T-cell (primary cell): ENCODE results near the gene AEBP2. TPM values are rescaled to one million over a fixed set of nuclear protein-coding genes. Genes with fewer than 3 reads are reported as not detected.
"Not testable (repeated sequence)": the region's sequence is repeated elsewhere in the genome, so short reads cannot be mapped to it uniquely, and the experiment has no call there.

Experiments used
- ATAC-seq, 4 experiments: fragments of 200-7000 bp in 3 of 4; fragments of 150-1000 bp in 1 of 4; cut with Tn5 transposase; replicated peaks in 1 of 4; 1 replicate in 3 of 4; 2 replicates in 1 of 4; pipeline ENCODE4 v1.10.0; 2021; ENCODE audit warnings: moderate library complexity in 3 of 4, mild to moderate bottlenecking in 2 of 4, moderate number of reproducible peaks in 1 of 4
- CTCF ChIA-PET, 2 donors: fragments of 300-600 bp; sonication (Branson Sonifier 250); formaldehyde crosslinking; loops; one replicate each; lab custom pipeline; 2022; ENCODE audit warnings: antibody characterized with exemption in 2 of 2; lab: Charles Lee
- POLR2A ChIA-PET, 2 donors: fragments of 300-600 bp; sonication (Branson Sonifier 250); formaldehyde crosslinking; loops; one replicate each; lab custom pipeline; 2022; ENCODE audit warnings: antibody characterized with exemption in 2 of 2; lab: Charles Lee
- DNase-seq, 35 experiments: peaks; one replicate each; pipeline versions ENCODE4 v3.0.0 to v3.0.0-alpha.2; 2013 to 2023
- H3K27ac ChIP-seq: one replicate; pipeline ENCODE4 v1.5.1; 2013; ENCODE audit warnings: low read length
- H3K27me3 ChIP-seq, 2 experiments: replicated peaks in 1 of 2; 1 replicate in 1 of 2; 2 replicates in 1 of 2; pipeline versions ENCODE4 v1.6.1 to v1.7.0; 2013; ENCODE audit warnings: low read length in 1 of 2, mixed read lengths in 1 of 2; ENCODE audit not compliant: control insufficient read depth in 2 of 2, insufficient read depth in 2 of 2; ENCODE audit errors: extremely low read depth in 1 of 2
- H3K36me3 ChIP-seq, 2 donors: 1 replicate in 1 of 2; 2 replicates in 1 of 2; pipeline versions ENCODE4 v1.6.1 to v1.7.0; 2013; ENCODE audit warnings: low read length in 1 of 2; ENCODE audit not compliant: control insufficient read depth in 2 of 2, insufficient read depth in 1 of 2; ENCODE audit errors: extremely low read depth in 1 of 2
- H3K4me1 ChIP-seq, 2 experiments: 1 replicate in 1 of 2; 2 replicates in 1 of 2; pipeline versions ENCODE4 v1.6.1 to v1.7.0; 2013; ENCODE audit warnings: low read length in 2 of 2, mixed read lengths in 1 of 2; ENCODE audit not compliant: insufficient read depth in 2 of 2, control insufficient read depth in 1 of 2; ENCODE audit errors: extremely low read depth in 1 of 2
- H3K4me3 ChIP-seq, 2 donors: 1 replicate in 1 of 2; 2 replicates in 1 of 2; pipeline versions ENCODE4 v1.5.1 to v1.7.0; 2013; ENCODE audit warnings: mild to moderate bottlenecking in 2 of 2, low read length in 1 of 2, moderate library complexity in 1 of 2; ENCODE audit not compliant: control insufficient read depth in 1 of 2; ENCODE audit errors: extremely low read depth in 1 of 2
- H3K9me3 ChIP-seq: 2 replicates; pipeline ENCODE4 v1.7.0; 2013
- H3K27ac Mint-ChIP-seq, 2 donors: one replicate each; pipeline ENCODE4 v1.8.0; 2020 to 2021; ENCODE audit warnings: mild to moderate bottlenecking in 2 of 2, mixed read lengths in 2 of 2
- H3K27me3 Mint-ChIP-seq, 2 donors: one replicate each; pipeline ENCODE4 v1.8.0; 2021 to 2022; ENCODE audit warnings: mixed read lengths in 2 of 2
- H3K36me3 Mint-ChIP-seq: one replicate; pipeline ENCODE4 v1.8.0; 2021; ENCODE audit warnings: mixed read lengths
- H3K4me1 Mint-ChIP-seq, 3 donors: one replicate each; pipeline ENCODE4 v1.8.0; 2020 to 2022; ENCODE audit warnings: mixed read lengths in 3 of 3, mild to moderate bottlenecking in 1 of 3
- H3K4me3 Mint-ChIP-seq, 3 donors: one replicate each; pipeline ENCODE4 v1.8.0; 2020 to 2022; ENCODE audit warnings: mild to moderate bottlenecking in 3 of 3, mixed read lengths in 3 of 3, moderate library complexity in 3 of 3
- H3K9me3 Mint-ChIP-seq, 3 donors: one replicate each; pipeline ENCODE4 v1.8.0; 2020 to 2022; ENCODE audit warnings: mixed read lengths in 3 of 3
- WGBS: methylation state at CpG from one replicate; pipeline ENCODE4 v1.1.5; 2013; ENCODE audit warnings: missing lambda C conversion rate; ENCODE audit not compliant: insufficient coverage; 5-methylcytosine and 5-hydroxymethylcytosine counted together
- total RNA-seq, 35 experiments: library from RNA in 6 of 35; stranded (reverse) in 6 of 35; fragments of 120-200 nt in 1 of 35; gene quantifications; one replicate each; pipeline versions ENCODE4 v1.2.1 to v1.2.4 and lab custom pipeline; 2013 to 2026

Gene AEBP2
- total RNA-seq, 5 donors from 2014 or later (not counting 1 experiment from before 2014, with no cell fraction given) = 43.4 to 71.5 (median 50.0) TPM

DNA sequence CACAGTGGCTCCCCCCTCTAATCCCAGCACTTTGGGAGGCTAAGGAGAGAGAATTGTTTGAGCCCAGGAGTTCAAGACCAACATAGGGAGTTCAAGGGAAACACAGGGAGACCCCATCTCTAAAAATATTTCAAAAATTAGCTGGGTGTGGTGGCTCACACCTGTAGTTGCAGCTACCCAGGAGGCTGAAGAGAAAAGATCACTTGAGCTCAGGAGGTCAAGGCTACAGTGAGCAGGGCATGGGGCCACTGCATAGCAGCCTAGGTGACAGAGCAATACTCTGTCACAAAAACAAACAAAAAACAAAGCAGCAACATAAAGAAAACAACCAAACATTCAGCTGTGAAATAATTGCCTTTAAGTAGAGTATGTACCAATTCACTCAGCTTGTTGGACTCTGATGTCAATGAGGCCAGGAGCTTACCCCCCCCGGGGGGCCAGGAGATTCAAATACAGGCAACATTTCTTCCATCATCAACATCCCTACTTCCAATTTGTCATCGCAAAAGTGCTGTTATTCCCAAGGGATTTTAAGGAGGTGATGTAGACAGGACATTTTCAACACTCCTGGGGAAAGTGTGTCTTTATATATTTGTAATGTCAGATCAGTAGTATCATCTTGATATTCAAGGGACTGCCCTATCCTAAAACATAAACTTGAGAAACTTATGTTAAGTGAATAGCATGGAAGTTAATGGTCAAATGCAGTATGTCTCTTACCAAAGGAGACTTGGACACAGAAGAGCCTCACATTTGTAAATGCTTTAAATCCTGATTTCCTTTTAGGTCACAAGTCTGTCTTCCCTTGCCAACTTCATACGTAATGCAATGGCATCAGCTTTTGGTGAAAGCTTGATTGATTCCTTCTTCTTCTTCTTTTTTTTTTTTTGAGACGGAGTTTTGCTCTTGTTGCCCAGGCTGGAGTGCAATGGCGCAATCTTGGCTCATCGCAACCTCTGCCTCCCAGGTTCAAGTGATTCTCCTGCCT lies 40.6 kb upstream of the AEBP2 start:
- Mint-ChIP-seq H3K4me3 (no peak overlapping the region), H3K36me3 (no peaks in the 10 kb centered on the region), H3K27me3 (no peaks in the 10 kb centered on the region), H3K27ac (no peak overlapping the region), H3K9me3 (no peaks in the 10 kb centered on the region), H3K4me1 (peaks cover 3 to 6% (median 5%) of the 10 kb centered on the region in 3 donors)
- Histone ChIP-seq H3K27ac (no peak overlapping the region), H3K36me3 (no peaks in the 10 kb centered on the region), H3K27me3 (no peaks in the 10 kb centered on the region), H3K4me1 (peaks cover 0 to 19% of the 10 kb centered on the region in 2 experiments), H3K9me3 (no peaks in the 10 kb centered on the region), H3K4me3 (no peak overlapping the region)
- no peak for ATAC-seq
- DNase-seq = no peak
- POLR2A ChIA-PET = no interaction called here
- CTCF ChIA-PET = no interaction called here
- WGBS = no CpG with 5 or more reads among the region's 6 CpGs

DNA sequence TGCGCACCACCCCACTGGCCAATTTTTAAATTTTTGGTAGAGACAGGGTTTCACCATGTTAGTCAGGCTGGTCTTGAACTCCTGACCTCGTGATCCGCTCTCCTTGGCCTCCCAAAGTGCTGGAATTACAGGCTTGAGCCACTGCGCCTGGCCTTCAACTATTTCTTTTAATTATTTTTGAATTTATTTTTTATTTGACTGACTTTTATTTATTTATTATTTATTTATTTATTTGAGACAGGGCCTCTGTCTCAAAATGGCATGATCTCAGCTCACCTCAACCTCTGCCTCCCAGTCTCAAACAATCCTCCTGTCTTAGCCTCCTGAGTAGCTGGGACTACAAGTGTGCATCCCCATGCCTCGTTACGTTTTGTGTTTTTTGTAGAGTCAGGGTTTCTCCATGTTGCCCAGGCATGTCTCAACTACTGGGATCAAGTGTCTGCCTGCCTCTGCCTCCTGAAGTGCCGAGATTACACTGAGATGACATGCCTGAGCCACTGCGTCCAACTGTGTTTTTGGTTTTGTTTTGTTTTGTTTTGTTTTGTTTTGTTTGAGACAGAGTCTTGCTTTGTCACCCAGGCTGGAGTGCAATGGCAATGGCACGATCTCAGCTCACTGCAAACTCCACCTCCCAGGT lies 38.5 kb upstream of the AEBP2 start:
- H3K27me3 Mint-ChIP-seq, H3K4me3 ChIP-seq, H3K9me3 ChIP-seq, ATAC-seq, CTCF ChIA-PET, H3K9me3 Mint-ChIP-seq, DNase-seq, H3K36me3 ChIP-seq, H3K27ac Mint-ChIP-seq, H3K36me3 Mint-ChIP-seq, H3K27me3 ChIP-seq, H3K27ac ChIP-seq, H3K4me3 Mint-ChIP-seq, POLR2A ChIA-PET: not testable (repeated sequence)
- peaks cover 2 to 39% of the 10 kb centered on the region in 2 experiments for H3K4me1 ChIP-seq
- 80% methylated on average over 3 of the region's 9 CpGs for WGBS
- peaks cover 13 to 19% (median 16%) of the 10 kb centered on the region in 3 donors for H3K4me1 Mint-ChIP-seq

DNA sequence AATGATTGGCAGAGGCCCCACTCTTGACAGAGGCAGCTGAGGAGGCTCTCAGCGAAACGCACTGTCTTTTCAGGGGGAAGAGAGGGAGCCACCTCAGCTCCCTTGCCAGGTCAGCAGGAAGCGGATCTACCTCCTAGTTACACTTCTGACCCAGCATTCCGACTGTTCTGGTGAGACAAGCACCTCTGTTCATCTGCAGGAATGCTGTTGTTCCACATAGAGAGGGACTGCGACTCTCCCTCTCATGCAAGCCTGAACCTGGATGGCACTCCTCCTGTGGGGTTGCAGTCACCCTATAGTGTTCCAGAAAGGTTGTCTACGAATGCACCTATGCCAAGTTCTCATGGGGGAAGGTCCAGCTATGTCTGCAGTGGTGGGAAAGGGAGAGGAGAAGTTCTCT lies 37.1 kb upstream of the AEBP2 start:
- ATAC-seq (no peak), DNase-seq (no peak)
- POLR2A ChIA-PET = no interaction called here
- Histone ChIP-seq H3K36me3 (no peaks in the 10 kb centered on the region), H3K27me3 (no peaks in the 10 kb centered on the region), H3K27ac (no peak overlapping the region), H3K4me3 (no peak overlapping the region), H3K9me3 (no peaks in the 10 kb centered on the region), H3K4me1 (peaks cover 2 to 42% of the 10 kb centered on the region in 2 experiments)
- Mint-ChIP-seq H3K27me3 (no peaks in the 10 kb centered on the region), H3K4me1 (peaks cover 13 to 19% (median 16%) of the 10 kb centered on the region in 3 donors), H3K27ac (no peak overlapping the region), H3K4me3 (no peak overlapping the region), H3K9me3 (peaks cover 4 to 7% (median 4%) of the 10 kb centered on the region in 3 donors), H3K36me3 (peaks cover 2% of the 10 kb centered on the region)
- CTCF ChIA-PET = no interaction called here
- 91% methylated on average over 3 of the region's 6 CpGs for WGBS

DNA sequence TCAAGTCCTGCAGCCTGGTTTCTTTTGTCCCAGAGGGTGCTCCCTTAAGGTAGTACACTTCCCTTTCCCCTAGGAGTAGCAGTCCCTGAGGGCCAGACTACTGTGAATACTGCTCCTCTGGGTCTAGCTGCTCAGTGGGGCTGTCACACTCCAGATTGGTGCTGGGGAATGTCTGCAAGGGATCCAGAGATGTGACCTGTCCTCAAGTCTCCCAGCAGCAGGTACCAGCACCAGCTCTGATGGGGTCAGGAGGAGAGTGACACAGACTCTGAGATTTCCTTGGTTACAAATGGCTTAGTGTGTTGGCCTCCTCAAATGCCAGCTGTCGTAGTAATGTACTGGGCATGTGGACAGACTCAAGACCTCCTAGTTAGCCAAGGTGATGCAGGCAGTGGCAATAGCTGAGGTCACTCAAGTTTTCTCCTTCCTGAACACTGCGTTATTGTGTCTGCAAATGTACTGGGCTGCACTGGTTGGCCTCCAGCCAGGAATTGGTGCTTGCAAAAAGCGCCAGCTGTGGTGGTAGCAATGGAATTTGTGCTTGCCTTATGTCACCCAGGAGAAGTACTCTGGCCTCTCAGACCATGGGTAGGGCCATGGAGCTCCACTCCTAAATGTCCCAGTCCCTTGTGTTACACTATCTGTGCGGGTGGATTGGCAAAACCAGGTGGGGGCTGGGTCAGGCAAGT lies 36.4 kb upstream of the AEBP2 start:
- H3K27me3 Mint-ChIP-seq = no peaks in the 10 kb centered on the region
- no peaks in the 10 kb centered on the region for H3K27me3 ChIP-seq
- peaks cover 13 to 19% (median 16%) of the 10 kb centered on the region in 3 donors for H3K4me1 Mint-ChIP-seq
- no peaks in the 10 kb centered on the region for H3K9me3 ChIP-seq
- DNase-seq (no peak), ATAC-seq (no peak)
- ChIA-PET POLR2A (interaction anchor here in 1 of 2 donors (1.0 kb wide), 1 partner anchor 9 kb away, joined by 3 read pairs; no protein-coding TSS in a partner anchor), CTCF (no interaction called here)
- peak overlapping the region in 1 of 2 donors; percentile 16 for H3K27ac Mint-ChIP-seq
- H3K36me3 Mint-ChIP-seq = peaks cover 2% of the 10 kb centered on the region
- peak overlapping the region in 1 of 3 donors; percentile 55 for H3K4me3 Mint-ChIP-seq
- peaks cover 4 to 7% (median 4%) of the 10 kb centered on the region in 3 donors for H3K9me3 Mint-ChIP-seq
- H3K4me1 ChIP-seq = peaks cover 2 to 42% of the 10 kb centered on the region in 2 experiments
- H3K36me3 ChIP-seq = no peaks in the 10 kb centered on the region
- 100% methylated on average over 4 of the region's 4 CpGs for WGBS
- H3K4me3 ChIP-seq = no peak overlapping the region
- no peak overlapping the region for H3K27ac ChIP-seq

DNA sequence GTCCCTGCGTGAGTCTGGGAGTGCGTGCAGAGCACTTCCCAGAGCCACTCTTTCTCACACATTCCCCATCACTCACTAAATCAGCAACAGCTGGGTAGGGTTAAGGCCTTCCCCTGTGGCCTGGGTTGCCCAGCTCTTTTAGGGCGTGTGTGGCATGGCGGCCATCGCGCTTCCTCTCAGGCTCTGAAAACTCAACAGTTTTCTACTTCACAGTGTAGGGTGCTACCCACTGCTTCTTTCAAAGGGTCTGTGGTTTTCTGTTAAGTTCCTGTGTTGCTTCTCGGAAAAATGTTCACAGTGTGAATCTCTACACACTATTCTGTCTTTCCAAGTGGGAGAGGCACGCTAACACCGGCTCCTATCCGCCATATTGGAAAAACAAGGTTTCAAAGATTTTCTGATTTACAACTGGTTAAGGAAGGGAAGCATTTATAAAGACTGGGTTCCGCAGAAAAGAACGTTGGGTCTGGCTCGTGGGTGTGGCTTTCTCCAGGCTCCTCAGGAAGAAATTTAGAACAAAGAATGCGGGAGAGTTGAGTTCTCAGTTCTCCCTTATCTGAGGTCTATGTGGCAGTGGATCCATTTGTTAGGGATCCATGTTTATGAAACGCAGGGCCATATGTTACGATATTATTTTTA lies 34.9 kb upstream of the AEBP2 start:
- Mint-ChIP-seq H3K27ac (peak overlapping the region; percentile 87 to 88), H3K9me3 (peaks cover 4 to 7% (median 4%) of the 10 kb centered on the region in 3 donors), H3K36me3 (peaks cover 2% of the 10 kb centered on the region), H3K4me1 (peaks cover 13 to 19% (median 16%) of the 10 kb centered on the region in 3 donors), H3K4me3 (peak overlapping the region in 2 of 3 donors; percentile 43 to 55), H3K27me3 (no peaks in the 10 kb centered on the region)
- DNase-seq (peak in 29 of 35 experiments; percentile 1 to 49 (median 21)), ATAC-seq (peak; percentile 66 to 95 (median 84))
- Histone ChIP-seq H3K4me1 (peaks cover 2 to 42% of the 10 kb centered on the region in 2 experiments), H3K27ac (peak overlapping the region; percentile 48), H3K9me3 (no peaks in the 10 kb centered on the region), H3K4me3 (peak overlapping the region in 1 of 2 donors; percentile 26), H3K27me3 (no peaks in the 10 kb centered on the region), H3K36me3 (no peaks in the 10 kb centered on the region)
- WGBS = 40% methylated on average over 4 of the region's 16 CpGs
- ChIA-PET POLR2A (no interaction called here), CTCF (no interaction called here)
